ENCODE results near the gene SPOCK1.

Gene SPOCK1

DNA sequence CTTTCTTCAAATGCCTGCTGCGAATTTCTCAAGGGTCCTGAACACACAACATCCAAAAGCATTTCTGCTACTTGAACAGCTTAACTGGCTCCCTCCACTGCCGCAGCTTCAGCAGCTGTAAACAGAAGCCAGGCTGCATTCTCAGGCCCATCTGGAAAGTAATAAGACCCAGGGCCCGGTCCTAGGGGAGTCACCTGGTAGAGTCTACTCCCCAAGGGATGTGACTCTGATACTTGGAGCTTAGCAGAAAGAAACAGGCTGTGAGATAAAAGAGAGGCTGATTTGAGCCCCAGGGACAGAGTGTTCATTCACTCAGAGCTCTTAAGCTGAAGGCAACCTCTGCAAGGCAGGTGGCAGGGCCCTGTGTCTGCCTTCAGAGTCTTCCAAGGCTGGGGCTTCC, 356.8 kb downstream of the SPOCK1 start:
- no peak for DNase-seq (ENCODE audit: low spot score)
- Histone ChIP-seq H3K4me3 (no peak overlapping the region), H3K27ac (peak overlapping the region in 1 of 2 donors; percentile 78)
- TF ChIP-seq, protein P1, sequence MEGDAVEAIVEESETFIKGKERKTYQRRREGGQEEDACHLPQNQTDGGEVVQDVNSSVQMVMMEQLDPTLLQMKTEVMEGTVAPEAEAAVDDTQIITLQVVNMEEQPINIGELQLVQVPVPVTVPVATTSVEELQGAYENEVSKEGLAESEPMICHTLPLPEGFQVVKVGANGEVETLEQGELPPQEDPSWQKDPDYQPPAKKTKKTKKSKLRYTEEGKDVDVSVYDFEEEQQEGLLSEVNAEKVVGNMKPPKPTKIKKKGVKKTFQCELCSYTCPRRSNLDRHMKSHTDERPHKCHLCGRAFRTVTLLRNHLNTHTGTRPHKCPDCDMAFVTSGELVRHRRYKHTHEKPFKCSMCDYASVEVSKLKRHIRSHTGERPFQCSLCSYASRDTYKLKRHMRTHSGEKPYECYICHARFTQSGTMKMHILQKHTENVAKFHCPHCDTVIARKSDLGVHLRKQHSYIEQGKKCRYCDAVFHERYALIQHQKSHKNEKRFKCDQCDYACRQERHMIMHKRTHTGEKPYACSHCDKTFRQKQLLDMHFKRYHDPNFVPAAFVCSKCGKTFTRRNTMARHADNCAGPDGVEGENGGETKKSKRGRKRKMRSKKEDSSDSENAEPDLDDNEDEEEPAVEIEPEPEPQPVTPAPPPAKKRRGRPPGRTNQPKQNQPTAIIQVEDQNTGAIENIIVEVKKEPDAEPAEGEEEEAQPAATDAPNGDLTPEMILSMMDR (IDR thresholded peaks at IDR 0.05), result no peak

DNA sequence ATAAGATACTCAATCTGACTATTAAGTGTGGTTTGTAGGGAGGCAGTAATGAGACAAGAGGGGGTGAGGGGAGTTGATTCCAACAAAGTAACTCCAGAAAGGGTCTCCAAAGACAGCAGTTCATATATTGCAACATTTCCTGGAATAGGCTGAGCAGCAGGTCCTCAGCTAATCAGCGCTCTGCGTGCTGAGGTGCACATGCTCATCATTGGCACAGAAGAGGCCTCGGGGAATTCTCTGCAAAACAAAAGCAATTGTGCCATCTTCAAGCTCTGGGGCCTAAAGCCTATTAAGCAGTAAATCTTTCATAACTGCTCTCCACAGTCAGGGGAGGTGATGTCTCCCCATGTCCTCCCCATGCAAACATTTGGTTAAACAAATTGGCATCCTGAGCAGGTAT, 357.3 kb downstream of the SPOCK1 start:
- no peak overlapping the region for H3K4me3 ChIP-seq
- TF ChIP-seq, protein P1 (IDR thresholded peaks at IDR 0.05), result no peak
- DNase-seq (ENCODE audit: low spot score), result no peak
- peak overlapping the region in 1 of 2 donors; percentile 78 for H3K27ac ChIP-seq

DNA sequence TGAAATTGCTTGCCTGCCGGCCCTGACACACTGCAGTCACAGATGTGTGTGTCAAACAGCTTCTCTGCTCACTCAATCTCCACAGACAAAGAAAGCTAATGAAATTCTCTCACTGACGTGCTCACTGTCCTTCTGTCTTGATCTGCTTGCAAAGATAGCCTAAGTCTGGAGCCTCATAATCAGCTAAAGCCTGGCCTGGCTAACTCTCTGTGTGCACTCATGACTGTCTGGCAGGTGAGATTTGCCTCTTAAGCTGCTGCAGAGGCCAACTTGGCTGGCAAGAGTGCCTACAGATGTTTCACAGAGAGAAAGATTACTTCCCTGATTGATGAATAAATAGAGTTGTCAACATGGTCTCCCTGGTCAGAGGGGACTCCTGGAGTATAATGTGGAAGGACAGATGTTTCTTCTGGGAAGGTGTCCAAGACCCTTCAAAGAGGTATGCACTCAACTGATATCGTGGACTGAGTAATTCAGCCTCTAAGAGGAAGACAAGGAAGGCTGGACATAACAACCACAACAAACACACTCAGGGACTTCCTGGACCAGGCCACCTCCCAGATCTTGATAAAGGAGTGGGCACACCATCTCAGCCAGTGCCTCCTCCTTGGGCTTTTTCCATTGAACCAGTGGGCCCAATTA, 362.0 kb downstream of the SPOCK1 start:
- TF ChIP-seq, protein P1 (IDR thresholded peaks at IDR 0.05), result no peak
- Histone ChIP-seq H3K4me3 (no peak overlapping the region), H3K27ac (no peak overlapping the region)
- DNase-seq (ENCODE audit: low spot score), result peak; percentile 41

DNA sequence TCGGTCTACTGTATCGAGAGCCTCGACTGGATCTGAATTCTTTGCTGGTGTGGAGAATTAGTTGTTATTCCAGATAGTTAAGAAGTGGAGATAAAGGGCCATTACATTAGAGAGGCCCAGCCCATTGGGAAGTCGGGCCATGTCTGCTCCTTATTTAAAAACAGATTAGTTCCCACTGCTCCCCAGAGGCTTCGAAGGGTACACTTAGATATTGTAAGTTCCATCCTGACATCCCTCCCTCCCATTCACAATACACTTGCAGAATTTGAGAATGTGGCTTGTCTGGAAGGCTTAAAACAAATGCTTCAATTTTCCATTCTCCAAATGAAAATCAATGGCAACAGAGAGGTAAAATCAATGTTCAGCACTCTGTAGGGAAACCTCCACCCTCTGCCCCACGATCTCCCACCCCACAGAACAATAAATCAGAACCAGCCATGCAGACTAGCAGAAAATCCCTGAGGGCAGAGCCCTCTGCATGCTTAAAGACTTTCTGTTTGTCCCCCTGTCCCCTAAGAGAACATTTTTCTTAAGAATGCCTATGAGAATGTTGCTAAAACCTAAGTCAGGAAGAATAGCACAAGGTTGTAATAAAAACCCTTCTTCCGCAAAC, 364.1 kb downstream of the SPOCK1 start:
- TF ChIP-seq, protein P1 (IDR thresholded peaks at IDR 0.05), result no peak
- DNase-seq (ENCODE audit: low spot score), result peak; percentile 26
- no peak overlapping the region for H3K27ac ChIP-seq

DNA sequence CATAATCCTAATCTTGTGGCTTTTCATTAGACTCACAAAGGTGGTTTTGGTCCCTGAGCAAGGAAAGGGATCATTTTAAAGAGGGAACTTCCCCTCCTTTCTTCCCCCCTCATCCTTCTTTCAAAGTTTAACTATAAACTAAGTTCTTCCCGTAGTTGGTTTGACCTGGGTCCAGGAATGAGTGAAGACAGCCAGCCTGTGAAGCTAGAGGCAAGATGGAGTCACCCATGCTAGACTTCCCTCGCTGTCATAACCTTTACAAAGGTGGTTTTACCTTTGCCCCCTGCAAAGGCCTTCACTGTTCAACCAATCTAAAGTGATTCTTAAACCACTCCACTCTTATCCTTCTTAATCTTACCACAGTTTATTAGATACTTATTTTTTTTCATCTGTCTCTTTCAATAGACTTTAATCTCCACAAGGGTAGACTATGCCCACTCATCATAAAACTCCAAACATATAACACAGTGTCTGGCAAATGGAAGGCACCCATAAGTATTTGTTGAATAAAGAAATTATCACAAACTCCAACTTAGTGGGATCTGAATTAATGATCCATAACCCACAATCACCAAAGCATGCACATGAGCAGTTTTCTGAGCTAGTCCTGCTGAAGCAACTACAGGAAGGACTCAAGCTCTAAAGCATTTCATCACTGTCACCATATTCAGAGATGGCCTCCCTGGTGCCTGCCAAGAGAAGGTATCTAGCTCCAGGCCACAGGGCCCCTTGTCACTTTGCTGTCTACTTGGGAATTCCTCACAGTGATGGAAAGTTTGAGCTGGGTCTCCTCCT, 369.0 kb downstream of the SPOCK1 start:
- H3K27ac ChIP-seq, result no peak overlapping the region
- DNase-seq (ENCODE audit: low spot score), result no peak
- TF ChIP-seq, protein P1 (IDR thresholded peaks at IDR 0.05), result no peak
- H3K4me3 ChIP-seq, result no peak overlapping the region

More for the DNA sequence above, 364.1 kb downstream of the SPOCK1 start:
- H3K4me3 ChIP-seq, result no peak overlapping the region

DNA sequence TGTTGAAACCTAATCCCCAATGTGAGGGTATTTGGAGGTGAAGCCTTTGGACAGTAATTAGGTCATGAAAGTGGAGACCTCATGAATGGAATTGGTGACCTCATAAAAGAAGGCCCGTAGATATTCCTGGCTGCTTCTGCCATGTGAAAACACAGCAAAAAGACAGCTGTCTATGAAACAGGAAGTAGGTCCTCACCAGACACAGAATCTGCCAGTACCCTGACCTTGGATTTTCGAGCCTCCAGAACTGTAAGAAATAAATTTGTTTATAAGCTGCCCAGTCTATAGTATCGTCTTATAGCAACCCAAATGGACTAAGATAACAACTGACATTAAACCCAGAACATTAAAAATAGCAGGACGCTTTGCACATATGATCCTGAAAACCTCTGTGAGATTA, 371.1 kb downstream of the SPOCK1 start:
- no peak overlapping the region for H3K4me3 ChIP-seq
- no peak for DNase-seq (ENCODE audit: low spot score)
- TF ChIP-seq, protein P1 (IDR thresholded peaks at IDR 0.05), result no peak
- H3K27ac ChIP-seq, result no peak overlapping the region
